ENCODE measurements around the gene ATXN1L. TPM values are rescaled to one million over a fixed set of nuclear protein-coding genes. Genes with fewer than 3 reads are reported as not detected.

The ATXN1L gene
- total and polyA plus RNA-seq, 2 experiments from 2014 or later, result 8.6 to 20.8 TPM

DNA sequence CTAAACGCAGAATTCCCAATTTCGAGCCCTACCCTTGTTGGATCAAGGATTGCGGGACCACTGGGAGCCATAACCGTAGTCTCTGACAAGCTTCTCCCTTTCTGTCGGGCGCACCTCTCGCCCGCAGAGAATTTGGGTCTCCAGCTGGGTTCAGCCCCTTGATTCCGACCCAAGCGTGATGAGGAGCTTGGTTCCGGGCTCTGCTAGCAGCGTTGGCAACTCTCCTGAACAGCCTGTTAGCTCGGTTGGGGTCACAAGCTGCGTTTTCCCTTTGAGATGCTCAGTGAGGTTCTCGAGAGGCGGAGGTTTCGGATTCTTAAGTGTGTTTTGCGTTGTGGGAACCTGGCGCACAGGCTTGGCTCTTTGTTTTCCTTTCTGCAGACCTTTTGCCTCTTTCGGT lies 655 bp downstream of the ATXN1L start:
- Histone ChIP-seq H3K4me3 (peak overlapping the region; percentile 88), H3K9me2 (replicated peaks; ENCODE audit: insufficient read depth) (no peaks in the 10 kb centered on the region), H3K4me1 (ENCODE audit: insufficient read depth) (peaks cover 9% of the 10 kb centered on the region), H3K27me3 (no peaks in the 10 kb centered on the region), H4K20me1 (ENCODE audit: insufficient read depth, poor library complexity, severe bottlenecking) (peaks cover 3% of the 10 kb centered on the region), H3K9me3 (ENCODE audit: low read depth) (no peaks in the 10 kb centered on the region), H3K4me2 (peak overlapping the region; percentile 88), H3K36me3 (replicated peaks; ENCODE audit: insufficient read depth, low read depth) (no peaks in the 10 kb centered on the region), H3K79me2 (peaks cover 27% of the 10 kb centered on the region), H2AFZ (peak overlapping the region; percentile 62), H3K27ac (peak overlapping the region; percentile 74)
- TF ChIP-seq EZH2 (IDR thresholded peaks at IDR 0.05; ENCODE audit: borderline replicate concordance) (no peak), EZH2phosphoT487 (IDR thresholded peaks at IDR 0.05; ENCODE audit: low read depth, severe bottlenecking, unreplicated experiment) (no peak)
- TF ChIP-seq, protein P1, sequence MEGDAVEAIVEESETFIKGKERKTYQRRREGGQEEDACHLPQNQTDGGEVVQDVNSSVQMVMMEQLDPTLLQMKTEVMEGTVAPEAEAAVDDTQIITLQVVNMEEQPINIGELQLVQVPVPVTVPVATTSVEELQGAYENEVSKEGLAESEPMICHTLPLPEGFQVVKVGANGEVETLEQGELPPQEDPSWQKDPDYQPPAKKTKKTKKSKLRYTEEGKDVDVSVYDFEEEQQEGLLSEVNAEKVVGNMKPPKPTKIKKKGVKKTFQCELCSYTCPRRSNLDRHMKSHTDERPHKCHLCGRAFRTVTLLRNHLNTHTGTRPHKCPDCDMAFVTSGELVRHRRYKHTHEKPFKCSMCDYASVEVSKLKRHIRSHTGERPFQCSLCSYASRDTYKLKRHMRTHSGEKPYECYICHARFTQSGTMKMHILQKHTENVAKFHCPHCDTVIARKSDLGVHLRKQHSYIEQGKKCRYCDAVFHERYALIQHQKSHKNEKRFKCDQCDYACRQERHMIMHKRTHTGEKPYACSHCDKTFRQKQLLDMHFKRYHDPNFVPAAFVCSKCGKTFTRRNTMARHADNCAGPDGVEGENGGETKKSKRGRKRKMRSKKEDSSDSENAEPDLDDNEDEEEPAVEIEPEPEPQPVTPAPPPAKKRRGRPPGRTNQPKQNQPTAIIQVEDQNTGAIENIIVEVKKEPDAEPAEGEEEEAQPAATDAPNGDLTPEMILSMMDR (IDR thresholded peaks at IDR 0.05; ENCODE audit: poor library complexity), result no peak
- under 1% methylated on average over 20 of the region's 20 CpGs for WGBS (ENCODE audit: low lambda C conversion rate, missing lambda C conversion rate)
- peak; percentile 46 for DNase-seq (ENCODE audit: low spot score)

- H3K27ac ChIP-seq, result no peak overlapping the region
- WGBS (ENCODE audit: low lambda C conversion rate, missing lambda C conversion rate), result 82% methylated on average over 3 of the region's 3 CpGs
These were observed 1.3 kb downstream of the ATXN1L start for GRCh38 chr16:71847096-71847495.

DNA sequence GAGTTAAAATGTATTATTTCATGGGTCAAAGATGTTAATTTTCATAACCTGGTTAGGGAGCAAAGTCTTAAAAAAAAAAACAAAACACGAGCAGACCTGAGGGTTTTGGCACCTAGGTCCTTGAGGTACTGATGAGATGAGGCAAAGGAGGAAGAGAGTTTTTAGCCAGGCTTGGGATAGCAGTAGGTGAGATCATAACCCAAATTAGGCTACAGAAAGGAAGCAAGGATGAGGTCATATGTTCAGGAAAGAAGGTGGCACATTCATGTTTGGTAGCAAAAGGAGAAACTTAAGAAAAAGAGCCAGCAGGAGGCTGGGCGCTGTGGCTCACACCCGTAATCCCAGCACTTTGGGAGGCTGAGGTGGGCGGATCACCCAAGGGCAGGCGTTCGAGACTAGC lies 2.8 kb downstream of the ATXN1L start:
- Histone ChIP-seq H3K4me1 (ENCODE audit: insufficient read depth) (peaks cover 9% of the 10 kb centered on the region), H3K4me2 (no peak overlapping the region), H3K27ac (no peak overlapping the region), H3K79me2 (peaks cover 34% of the 10 kb centered on the region), H2AFZ (no peak overlapping the region), H3K36me3 (replicated peaks; ENCODE audit: insufficient read depth, low read depth) (no peaks in the 10 kb centered on the region), H3K4me3 (no peak overlapping the region), H4K20me1 (ENCODE audit: insufficient read depth, poor library complexity, severe bottlenecking) (peaks cover 3% of the 10 kb centered on the region), H3K9me2 (replicated peaks; ENCODE audit: insufficient read depth) (no peaks in the 10 kb centered on the region), H3K9me3 (ENCODE audit: low read depth) (no peaks in the 10 kb centered on the region), H3K27me3 (no peaks in the 10 kb centered on the region)
- WGBS (ENCODE audit: low lambda C conversion rate, missing lambda C conversion rate), result 81% methylated on average over 6 of the region's 6 CpGs
- DNase-seq (ENCODE audit: low spot score), result no peak
- no peak for TF ChIP-seq EZH2phosphoT487 (IDR thresholded peaks at IDR 0.05; ENCODE audit: low read depth, severe bottlenecking, unreplicated experiment)
- TF ChIP-seq, protein P1 (IDR thresholded peaks at IDR 0.05; ENCODE audit: poor library complexity), result no peak
- no peak for TF ChIP-seq EZH2 (IDR thresholded peaks at IDR 0.05; ENCODE audit: borderline replicate concordance)

More at GRCh38 chr16:71847096-71847495, 1.3 kb downstream of the ATXN1L start:
- Histone ChIP-seq H3K27me3 (no peaks in the 10 kb centered on the region), H3K4me3 (peak overlapping the region; percentile 88), H3K9me2 (replicated peaks; ENCODE audit: insufficient read depth) (no peaks in the 10 kb centered on the region), H3K36me3 (replicated peaks; ENCODE audit: insufficient read depth, low read depth) (no peaks in the 10 kb centered on the region), H3K4me2 (peak overlapping the region; percentile 88), H3K4me1 (ENCODE audit: insufficient read depth) (peaks cover 9% of the 10 kb centered on the region), H3K79me2 (peaks cover 27% of the 10 kb centered on the region), H2AFZ (no peak overlapping the region), H3K9me3 (ENCODE audit: low read depth) (no peaks in the 10 kb centered on the region), H4K20me1 (ENCODE audit: insufficient read depth, poor library complexity, severe bottlenecking) (peaks cover 3% of the 10 kb centered on the region)
- no peak for DNase-seq (ENCODE audit: low spot score)
- TF ChIP-seq EZH2 (IDR thresholded peaks at IDR 0.05; ENCODE audit: borderline replicate concordance), result no peak

DNA sequence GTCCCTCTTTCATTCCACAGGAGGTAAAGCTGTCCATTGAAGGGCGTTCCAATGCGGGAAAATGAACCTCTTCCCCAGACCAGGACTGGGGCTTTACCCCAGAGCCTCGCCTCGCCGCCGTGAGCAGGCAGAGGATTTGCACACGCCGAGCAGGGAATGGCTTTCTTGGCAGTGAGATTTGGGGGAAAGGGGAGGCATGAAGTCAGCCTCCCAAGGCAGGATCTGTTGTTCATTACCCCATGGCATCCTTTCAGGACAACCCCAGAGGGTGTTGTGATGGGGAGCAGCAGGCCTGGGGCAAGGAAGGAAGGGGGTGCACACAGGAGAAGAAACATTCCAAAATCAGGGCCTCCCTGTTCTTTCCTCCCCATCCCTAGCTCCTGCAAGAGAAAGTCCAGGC lies 6.0 kb downstream of the ATXN1L start:
- H3K9me2 ChIP-seq (replicated peaks; ENCODE audit: insufficient read depth), result no peaks in the 10 kb centered on the region
- DNase-seq (ENCODE audit: low spot score), result no peak
- peaks cover 9% of the 10 kb centered on the region for H3K4me1 ChIP-seq (ENCODE audit: insufficient read depth)
- peaks cover 3% of the 10 kb centered on the region for H4K20me1 ChIP-seq (ENCODE audit: insufficient read depth, poor library complexity, severe bottlenecking)
- H3K79me2 ChIP-seq, result peaks cover 32% of the 10 kb centered on the region
- H3K9me3 ChIP-seq (ENCODE audit: low read depth), result no peaks in the 10 kb centered on the region
- H3K36me3 ChIP-seq (replicated peaks; ENCODE audit: insufficient read depth, low read depth), result no peaks in the 10 kb centered on the region
- no peaks in the 10 kb centered on the region for H3K27me3 ChIP-seq
- H3K4me3 ChIP-seq, result no peak overlapping the region
- no peak overlapping the region for H3K4me2 ChIP-seq
- H2AFZ ChIP-seq, result no peak overlapping the region
- TF ChIP-seq, protein P1 (IDR thresholded peaks at IDR 0.05; ENCODE audit: poor library complexity), result no peak
- TF ChIP-seq EZH2phosphoT487 (IDR thresholded peaks at IDR 0.05; ENCODE audit: low read depth, severe bottlenecking, unreplicated experiment) (no peak), EZH2 (IDR thresholded peaks at IDR 0.05; ENCODE audit: borderline replicate concordance) (no peak)
- 97% methylated on average over 8 of the region's 8 CpGs for WGBS (ENCODE audit: low lambda C conversion rate, missing lambda C conversion rate)
- H3K27ac ChIP-seq, result no peak overlapping the region
